ENCODE results near the gene SIGLEC14.
A peak's percentile ranks its signal among the peaks of the same experiment; 100 is the strongest.

The SIGLEC14 gene

GRCh38 chr19:51660975-51661600 is 14.5 kb upstream of the SIGLEC14 start:
- Histone ChIP-seq H3K27me3 (peaks cover 7% of the 10 kb centered on the region), H3K36me3 (no peaks in the 10 kb centered on the region), H3K9me3 (no peaks in the 10 kb centered on the region), H3K4me3 (ENCODE audit: low read depth, low read length) (no peak overlapping the region), H3K4me1 (no peaks in the 10 kb centered on the region)
- TF ChIP-seq CTCF (IDR thresholded peaks at IDR 0.05; ENCODE audit: low read depth, low read length), result peak; percentile 87
- DNase-seq, result peak; percentile 87

- no peaks in the 10 kb centered on the region for H3K36me3 ChIP-seq
These were observed 8.2 kb upstream of the SIGLEC14 start for GRCh38 chr19:51654783-51655182.

GRCh38 chr19:51653162-51653561 is 6.5 kb upstream of the SIGLEC14 start:
- Histone ChIP-seq H3K4me3 (ENCODE audit: low read depth, low read length) (no peak overlapping the region), H3K27me3 (peaks cover 21% of the 10 kb centered on the region)
- TF ChIP-seq CTCF (IDR thresholded peaks at IDR 0.05; ENCODE audit: low read depth, low read length), result no peak

More at GRCh38 chr19:51654783-51655182, 8.2 kb upstream of the SIGLEC14 start:
- Histone ChIP-seq H3K27me3 (peaks cover 10% of the 10 kb centered on the region; the same call in 1 of the 2 replicates), H3K4me1 (no peaks in the 10 kb centered on the region), H3K4me3 (ENCODE audit: low read depth, low read length) (no peak overlapping the region), H3K9me3 (no peaks in the 10 kb centered on the region; the same call in 1 of the 2 replicates)
- DNase-seq, result no peak
- no peak for TF ChIP-seq CTCF (IDR thresholded peaks at IDR 0.05; ENCODE audit: low read depth, low read length)

GRCh38 chr19:51652266-51652665 is 5.6 kb upstream of the SIGLEC14 start:
- peaks cover 19% of the 10 kb centered on the region for H3K27me3 ChIP-seq
- no peaks in the 10 kb centered on the region; the same call in 1 of the 2 replicates for H3K9me3 ChIP-seq
- no peak for DNase-seq
- H3K4me3 ChIP-seq (ENCODE audit: low read depth, low read length), result no peak overlapping the region
- H3K4me1 ChIP-seq, result no peaks in the 10 kb centered on the region
- no peaks in the 10 kb centered on the region for H3K36me3 ChIP-seq
- no peak for TF ChIP-seq CTCF (IDR thresholded peaks at IDR 0.05; ENCODE audit: low read depth, low read length)

More at GRCh38 chr19:51653162-51653561, 6.5 kb upstream of the SIGLEC14 start:
- Histone ChIP-seq H3K9me3 (no peaks in the 10 kb centered on the region; the same call in 1 of the 2 replicates), H3K4me1 (no peaks in the 10 kb centered on the region), H3K36me3 (no peaks in the 10 kb centered on the region)
- no peak for DNase-seq

GRCh38 chr19:51651216-51651846 is 4.7 kb upstream of the SIGLEC14 start:
- DNase-seq, result no peak
- Histone ChIP-seq H3K4me1 (no peaks in the 10 kb centered on the region), H3K9me3 (no peaks in the 10 kb centered on the region; the same call in 1 of the 2 replicates), H3K36me3 (no peaks in the 10 kb centered on the region), H3K27me3 (peaks cover 25% of the 10 kb centered on the region), H3K4me3 (ENCODE audit: low read depth, low read length) (no peak overlapping the region)
- no peak for TF ChIP-seq CTCF (IDR thresholded peaks at IDR 0.05; ENCODE audit: low read depth, low read length)

- no peak for DNase-seq
- Histone ChIP-seq H3K4me3 (ENCODE audit: low read depth, low read length) (no peak overlapping the region), H3K4me1 (no peaks in the 10 kb centered on the region), H3K36me3 (no peaks in the 10 kb centered on the region), H3K9me3 (no peaks in the 10 kb centered on the region), H3K27me3 (peaks cover 43% of the 10 kb centered on the region)
- TF ChIP-seq CTCF (IDR thresholded peaks at IDR 0.05; ENCODE audit: low read depth, low read length), result no peak
These were observed 693 bp upstream of the SIGLEC14 start for GRCh38 chr19:51647318-51647717.

Data from BE2C (cell line).